ENCODE results near the gene LRRTM3.

The LRRTM3 gene

DNA sequence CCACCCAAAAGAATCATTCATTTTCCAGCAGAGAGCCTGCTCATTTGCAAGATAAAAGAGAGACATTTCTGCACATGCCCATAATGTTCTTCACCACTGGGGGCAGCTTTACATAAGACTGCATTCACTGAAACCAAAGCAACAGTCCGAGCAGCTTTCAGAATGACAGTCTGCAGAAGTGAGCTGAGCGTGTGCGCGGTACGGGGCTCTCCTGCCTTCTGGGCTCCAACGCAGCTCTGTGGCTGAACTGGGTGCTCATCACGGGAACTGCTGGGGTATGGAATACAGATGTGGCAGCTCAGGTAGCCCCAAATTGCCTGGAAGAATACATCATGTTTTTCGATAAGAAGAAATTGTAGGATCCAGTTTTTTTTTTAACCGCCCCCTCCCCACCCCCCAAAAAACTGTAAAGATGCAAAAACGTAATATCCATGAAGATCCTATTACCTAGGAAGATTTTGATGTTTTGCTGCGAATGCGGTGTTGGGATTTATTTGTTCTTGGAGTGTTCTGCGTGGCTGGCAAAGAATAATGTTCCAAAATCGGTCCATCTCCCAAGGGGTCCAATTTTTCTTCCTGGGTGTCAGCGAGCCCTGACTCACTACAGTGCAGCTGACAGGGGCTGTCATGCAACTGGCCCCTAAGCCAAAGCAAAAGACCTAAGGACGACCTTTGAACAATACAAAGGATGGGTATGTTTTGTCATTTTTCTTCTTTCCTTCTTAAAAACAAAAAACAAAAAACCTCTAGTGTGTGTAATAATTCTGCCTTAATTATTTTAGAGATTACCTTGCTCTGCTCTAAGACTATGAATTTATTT is at the start of gene LRRTM3:
Gene LRRTM3, plus strand, starts transcription at position 141 of the 820 bp plus-strand sequence.
- DNase-seq: peak in 1 of 2 experiments; percentile 22

DNA sequence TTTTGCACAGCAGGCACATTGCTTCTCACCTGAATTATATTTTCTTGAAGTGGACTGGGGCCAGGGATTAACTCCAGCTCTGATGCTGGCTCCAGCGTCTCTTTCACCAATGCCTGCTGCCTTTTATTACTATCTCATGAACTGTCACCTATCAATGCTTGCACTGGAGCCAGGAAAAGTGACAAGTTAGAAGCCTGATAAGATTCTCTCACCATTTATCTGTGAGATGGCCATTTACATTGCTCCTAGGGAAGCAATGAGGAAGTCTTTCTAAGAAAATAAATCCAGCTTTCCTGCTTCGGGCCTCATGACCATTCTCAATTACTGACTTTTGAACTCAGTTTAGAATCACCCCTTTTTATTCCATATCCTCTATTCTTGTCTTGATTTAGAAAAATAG is 48.5 kb upstream of the LRRTM3 start:
- DNase-seq: no peak

DNA sequence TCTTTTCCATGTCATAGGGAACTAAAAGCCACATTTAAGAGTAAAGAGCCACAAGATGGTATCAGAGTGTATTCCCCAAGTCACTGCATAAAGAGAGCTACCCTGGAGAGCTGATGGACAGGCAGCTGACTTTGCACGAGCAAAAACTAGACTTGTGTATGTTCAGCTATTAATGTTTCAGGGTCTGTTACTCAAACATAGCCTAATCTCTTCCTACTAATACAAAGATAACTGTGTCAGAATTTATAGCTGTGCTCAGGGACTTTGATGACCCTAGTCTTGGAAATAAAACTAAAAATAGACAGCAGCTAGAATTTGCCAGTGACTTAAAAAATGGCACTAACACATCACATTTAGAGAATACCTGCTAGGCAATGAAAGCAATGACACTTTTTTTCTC is 45.5 kb upstream of the LRRTM3 start:
- no peak for DNase-seq

DNA sequence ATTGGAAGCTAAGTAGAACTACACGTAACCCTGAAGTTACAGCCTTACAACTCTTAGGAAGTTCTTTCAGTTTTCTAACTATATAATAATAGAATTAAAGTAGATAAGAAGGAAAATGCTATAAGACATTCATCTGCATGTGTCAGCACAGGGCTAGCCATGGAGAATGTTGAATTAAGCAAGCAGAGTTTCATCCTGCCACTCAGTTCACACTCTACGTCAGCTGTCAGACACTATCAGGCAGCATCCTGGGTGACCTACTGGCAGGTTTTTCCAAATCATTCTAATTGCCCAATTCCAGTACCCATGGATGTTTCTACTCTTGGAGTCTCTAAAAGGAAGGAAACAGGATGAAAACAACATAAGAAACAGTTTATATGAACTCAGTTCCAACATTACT is 45.0 kb upstream of the LRRTM3 start:
- DNase-seq: no peak

DNA sequence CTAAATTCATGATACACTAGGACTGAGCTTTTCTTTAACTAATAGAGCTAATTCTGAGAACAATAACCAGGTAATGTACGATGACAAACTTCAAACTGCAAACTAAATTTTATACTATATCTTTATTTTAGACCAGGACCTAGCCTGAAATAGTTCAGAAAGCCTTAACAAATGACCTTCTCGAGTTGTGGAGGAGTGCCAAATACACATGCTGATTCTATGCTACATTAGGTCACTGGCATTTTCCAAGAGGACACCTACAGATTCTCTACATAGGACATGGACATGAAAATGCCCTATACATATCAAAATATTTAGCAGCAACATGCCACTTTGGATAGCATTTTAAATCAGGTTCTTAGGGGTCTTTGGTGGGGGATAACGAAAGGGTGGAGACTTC is 44.0 kb upstream of the LRRTM3 start:
- no peak for DNase-seq

DNA sequence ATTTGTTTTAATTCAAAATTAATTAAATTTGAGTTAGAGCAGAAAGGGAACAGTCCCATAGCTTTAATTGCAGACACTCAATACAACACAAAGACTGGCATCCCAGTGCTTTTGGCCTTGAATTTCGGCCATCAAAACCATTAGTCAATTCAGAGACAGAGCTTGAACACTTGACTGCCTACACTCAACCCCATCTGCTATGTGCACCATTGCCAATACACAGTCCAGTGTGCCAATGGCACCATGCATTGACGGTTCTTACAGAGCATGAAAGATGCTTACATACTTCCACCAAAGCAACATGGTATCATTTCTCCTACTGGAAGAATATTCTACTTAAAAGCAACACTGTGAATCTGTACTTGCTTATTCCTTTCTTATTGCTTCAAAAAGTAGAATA is 43.6 kb upstream of the LRRTM3 start:
- DNase-seq: no peak

DNA sequence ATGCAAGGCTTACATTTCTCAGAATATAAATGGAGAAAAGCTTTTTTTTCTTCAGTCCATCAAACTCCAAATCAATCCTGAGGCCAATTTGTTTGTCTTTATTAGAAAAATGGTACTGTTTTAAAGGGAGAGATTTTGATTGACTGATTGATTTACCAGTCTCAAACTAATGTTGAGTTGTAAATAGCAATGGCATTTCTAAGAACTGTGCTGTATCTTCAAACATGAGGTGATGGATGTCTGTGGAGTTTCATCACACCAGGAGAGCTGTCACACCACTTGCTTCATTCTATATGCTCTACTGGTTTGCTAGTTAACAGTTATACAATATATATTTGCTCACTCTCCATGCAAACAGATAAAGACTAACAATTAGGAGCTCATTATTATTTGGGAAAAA is 39.0 kb upstream of the LRRTM3 start:
- no peak for DNase-seq

DNA sequence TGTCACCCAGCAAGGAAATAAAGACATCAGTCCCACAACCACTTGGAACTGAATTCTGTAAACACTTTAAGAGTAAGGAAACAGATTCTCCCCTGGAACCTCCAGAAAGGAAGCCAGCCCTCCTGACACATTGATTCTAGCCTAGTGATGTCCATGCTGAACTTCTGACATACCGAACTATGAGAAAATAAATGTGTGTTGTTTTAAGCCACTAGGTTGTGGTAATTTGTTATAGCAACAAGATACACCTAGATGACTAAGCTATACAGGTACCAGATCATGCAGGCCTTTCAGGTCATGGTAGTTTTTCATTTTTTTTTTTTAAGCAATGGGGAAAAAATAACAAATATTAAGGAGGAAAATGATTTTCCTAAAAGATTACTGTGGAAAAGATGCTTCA is 37.6 kb upstream of the LRRTM3 start:
- no peak for DNase-seq

DNA sequence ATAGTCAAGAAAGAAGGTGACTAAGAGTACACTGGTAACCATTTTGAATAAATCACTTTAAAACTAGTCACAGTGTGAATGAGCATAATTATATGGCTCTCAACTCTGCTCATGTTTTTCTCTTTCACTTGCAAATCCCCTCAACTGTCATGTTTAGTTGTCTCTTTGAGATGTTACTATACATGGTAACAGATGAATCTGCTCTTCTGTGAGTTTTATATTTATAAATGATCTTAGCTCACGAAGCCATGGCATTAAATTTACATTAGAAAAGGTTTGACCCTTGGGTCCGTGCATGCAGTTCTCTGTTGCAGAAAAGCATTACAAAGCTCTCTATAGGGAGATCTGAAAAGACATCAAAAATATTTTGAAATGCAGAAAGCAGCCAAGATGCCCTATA is 33.0 kb upstream of the LRRTM3 start:
- no peak for DNase-seq

DNA sequence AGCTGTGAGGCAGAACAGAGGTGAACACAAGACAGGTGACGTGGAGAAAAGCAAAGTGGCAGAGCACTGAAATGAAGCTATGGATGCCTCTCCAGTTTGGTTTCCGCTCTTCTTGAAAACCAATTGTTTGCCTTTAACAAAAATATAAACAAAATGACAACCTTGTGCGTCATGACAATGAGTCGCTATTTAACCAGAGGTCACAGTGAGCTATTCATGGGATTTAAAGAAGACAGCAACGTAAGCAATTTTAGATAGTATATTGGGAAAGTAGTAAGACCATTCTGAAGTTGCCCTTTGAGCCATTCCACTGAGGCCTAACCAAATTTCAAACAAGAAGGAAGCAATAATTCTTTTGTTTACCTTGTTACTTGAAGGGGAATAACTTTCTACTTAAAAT is 15.2 kb upstream of the LRRTM3 start:
- DNase-seq: no peak

DNA sequence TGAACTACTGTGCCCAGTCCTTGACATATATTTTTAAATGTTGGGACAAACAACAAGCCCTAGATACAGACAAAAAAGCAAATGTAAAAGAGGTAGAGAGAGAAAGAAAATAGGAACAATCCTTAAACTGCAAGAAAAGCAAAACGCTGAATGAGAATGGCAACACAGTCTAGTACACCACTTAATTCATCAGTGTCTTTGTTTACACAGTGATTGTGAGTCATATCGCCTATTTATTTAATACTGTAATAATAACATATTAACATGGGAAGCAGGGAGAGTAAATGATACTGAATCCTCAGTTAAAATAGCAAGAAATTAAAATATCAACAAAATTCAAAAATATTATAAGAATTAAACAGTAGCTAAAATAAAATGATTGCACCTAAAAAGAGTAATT is 9.8 kb upstream of the LRRTM3 start:
- DNase-seq: no peak

DNA sequence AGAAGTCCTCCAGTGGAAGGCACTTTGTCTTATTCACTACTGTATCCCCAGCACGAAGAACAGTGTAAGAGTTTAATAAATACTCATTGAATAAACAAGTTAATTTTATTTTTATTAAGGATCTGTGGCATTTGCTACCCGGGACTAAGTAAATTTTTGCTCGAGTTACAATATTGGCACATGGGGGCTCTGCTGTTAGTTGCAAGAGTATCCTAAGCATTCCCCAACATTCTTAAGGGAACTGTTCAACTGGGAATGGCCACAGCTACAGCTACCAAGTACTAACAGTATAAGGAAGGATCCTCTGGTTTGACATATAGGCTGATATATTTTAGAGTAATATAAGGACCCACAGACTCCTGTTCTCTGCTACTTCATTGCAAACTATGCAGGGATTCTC is 8.7 kb upstream of the LRRTM3 start:
- no peak for DNase-seq

DNA sequence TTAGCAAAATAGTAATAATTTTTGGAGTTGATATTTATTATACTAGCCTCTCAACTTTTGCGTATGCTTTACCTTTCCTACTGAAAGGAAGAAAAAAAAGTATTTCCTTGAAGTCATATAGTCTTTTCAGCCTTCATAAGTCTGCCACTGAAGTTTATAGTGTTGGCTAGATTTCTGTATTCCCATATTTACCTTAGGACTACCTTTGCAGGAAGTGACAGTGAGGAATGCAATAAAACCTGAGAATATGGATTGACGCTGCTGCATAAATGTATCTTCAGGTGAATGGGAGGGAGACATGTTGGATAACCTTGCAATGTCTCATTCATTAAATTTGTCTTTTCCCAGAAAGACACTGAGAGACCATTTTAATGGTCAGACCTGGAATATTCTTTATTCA is 6.6 kb upstream of the LRRTM3 start:
- DNase-seq: no peak

DNA sequence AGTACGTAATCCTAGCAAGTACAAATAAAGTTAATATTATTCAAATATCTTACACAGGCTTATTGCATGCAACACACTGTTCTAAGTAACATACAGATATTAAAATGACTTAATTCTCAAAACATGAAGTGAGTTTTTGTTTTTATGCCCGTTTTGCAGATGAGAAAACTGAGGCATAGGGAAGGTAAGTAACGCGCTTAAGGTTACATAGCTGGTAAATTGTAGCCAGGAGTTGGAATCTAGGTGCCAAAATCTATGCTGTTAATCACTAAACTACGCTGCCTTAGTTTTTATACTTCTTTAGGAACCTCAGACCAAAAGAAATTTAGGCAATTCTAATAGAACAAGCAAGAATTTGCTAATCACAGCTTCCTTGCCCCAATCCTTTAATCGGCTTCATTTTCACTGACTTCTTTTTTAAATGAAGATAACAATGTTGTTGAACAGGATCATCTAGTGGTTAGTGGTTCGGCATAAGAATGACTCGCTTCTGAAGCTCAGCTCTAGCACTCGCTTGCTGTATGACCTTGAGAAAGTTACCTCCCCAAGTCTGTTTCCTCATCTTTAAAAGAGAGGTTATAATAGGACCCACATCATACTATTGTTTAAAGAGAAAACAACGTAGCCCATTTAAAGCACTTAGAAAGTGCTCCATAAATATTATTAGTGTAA is 1.0 kb upstream of the LRRTM3 start:
- no peak for DNase-seq

DNA sequence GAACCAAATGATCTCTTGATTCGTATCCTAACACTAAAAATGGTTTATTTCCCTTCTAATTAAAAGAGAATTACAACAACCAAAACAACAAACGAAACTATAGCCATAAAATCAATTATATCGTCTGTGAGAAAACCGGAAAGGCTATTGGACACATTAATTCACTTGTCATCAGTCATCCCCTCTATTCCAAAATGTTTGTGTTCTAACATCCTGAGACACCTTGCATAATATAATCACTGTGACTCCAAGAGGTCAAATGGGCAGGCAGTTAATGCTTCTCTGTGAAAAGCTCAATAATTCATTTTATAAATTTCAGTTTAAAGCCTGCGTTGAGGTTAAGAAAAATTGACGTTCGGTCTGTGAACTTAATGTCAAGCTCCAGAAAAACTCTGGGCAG is 463 bp upstream of the LRRTM3 start:
- no peak for DNase-seq

DNA sequence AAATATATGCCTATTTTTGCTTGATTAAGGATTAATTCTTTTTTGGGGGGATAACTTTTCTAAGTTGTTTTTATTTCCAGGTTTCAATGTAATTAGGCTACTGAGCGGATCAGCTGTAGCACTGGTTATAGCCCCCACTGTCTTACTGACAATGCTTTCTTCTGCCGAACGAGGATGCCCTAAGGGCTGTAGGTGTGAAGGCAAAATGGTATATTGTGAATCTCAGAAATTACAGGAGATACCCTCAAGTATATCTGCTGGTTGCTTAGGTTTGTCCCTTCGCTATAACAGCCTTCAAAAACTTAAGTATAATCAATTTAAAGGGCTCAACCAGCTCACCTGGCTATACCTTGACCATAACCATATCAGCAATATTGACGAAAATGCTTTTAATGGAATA is 1.0 kb downstream of the LRRTM3 start:
- DNase-seq: no peak

DNA sequence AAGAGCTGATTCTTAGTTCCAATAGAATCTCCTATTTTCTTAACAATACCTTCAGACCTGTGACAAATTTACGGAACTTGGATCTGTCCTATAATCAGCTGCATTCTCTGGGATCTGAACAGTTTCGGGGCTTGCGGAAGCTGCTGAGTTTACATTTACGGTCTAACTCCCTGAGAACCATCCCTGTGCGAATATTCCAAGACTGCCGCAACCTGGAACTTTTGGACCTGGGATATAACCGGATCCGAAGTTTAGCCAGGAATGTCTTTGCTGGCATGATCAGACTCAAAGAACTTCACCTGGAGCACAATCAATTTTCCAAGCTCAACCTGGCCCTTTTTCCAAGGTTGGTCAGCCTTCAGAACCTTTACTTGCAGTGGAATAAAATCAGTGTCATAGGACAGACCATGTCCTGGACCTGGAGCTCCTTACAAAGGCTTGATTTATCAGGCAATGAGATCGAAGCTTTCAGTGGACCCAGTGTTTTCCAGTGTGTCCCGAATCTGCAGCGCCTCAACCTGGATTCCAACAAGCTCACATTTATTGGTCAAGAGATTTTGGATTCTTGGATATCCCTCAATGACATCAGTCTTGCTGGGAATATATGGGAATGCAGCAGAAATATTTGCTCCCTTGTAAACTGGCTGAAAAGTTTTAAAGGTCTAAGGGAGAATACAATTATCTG is 1.6 kb downstream of the LRRTM3 start:
- no peak for DNase-seq

DNA sequence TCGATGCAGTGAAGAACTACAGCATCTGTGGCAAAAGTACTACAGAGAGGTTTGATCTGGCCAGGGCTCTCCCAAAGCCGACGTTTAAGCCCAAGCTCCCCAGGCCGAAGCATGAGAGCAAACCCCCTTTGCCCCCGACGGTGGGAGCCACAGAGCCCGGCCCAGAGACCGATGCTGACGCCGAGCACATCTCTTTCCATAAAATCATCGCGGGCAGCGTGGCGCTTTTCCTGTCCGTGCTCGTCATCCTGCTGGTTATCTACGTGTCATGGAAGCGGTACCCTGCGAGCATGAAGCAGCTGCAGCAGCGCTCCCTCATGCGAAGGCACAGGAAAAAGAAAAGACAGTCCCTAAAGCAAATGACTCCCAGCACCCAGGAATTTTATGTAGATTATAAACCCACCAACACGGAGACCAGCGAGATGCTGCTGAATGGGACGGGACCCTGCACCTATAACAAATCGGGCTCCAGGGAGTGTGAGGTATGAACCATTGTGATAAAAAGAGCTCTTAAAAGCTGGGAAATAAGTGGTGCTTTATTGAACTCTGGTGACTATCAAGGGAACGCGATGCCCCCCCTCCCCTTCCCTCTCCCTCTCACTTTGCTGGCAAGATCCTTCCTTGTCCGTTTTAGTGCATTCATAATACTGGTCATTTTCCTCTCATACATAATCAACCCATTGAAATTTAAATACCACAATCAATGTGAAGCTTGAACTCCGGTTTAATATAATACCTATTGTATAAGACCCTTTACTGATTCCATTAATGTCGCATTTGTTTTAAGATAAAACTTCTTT is 2.3 kb downstream of the LRRTM3 start:
- no peak for DNase-seq

DNA sequence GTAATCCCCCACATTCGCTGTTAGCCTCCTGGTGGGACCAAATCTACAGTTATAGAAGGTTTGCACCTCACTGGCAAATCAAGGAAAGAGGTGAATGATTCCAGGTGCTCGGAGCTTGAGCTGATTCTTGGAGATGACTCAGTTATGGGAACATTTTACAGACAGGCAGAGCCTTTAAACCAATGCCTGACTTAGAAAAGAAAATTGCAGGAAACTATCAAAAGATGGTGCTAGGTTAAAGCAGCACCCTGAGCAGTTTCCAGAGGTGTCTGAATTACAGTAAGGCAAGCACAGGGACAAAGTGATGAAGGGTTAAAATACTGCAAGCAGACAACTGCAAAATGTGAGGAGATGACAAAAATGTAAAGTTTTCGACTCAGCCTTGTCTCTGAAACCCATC is 2.9 kb downstream of the LRRTM3 start:
- DNase-seq: no peak

DNA sequence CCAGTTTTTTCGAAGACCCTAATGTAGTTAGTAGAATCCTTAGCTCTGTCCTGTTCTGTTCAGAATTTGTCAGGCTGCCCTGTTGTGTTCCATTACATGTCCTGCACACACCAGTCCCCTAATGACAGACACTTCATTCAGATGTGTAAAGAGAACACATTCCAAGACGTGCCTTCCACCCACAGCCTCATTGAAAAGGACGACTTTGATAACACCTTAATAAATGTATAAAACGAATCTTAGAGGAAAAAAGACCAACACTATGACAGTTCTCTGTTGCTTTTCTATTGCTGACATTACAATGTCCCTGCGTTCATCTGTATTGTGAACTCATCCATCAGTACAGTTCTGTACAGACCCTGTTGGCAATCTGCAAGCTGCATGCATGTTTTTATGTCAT is 3.5 kb downstream of the LRRTM3 start:
- no peak for DNase-seq

DNA sequence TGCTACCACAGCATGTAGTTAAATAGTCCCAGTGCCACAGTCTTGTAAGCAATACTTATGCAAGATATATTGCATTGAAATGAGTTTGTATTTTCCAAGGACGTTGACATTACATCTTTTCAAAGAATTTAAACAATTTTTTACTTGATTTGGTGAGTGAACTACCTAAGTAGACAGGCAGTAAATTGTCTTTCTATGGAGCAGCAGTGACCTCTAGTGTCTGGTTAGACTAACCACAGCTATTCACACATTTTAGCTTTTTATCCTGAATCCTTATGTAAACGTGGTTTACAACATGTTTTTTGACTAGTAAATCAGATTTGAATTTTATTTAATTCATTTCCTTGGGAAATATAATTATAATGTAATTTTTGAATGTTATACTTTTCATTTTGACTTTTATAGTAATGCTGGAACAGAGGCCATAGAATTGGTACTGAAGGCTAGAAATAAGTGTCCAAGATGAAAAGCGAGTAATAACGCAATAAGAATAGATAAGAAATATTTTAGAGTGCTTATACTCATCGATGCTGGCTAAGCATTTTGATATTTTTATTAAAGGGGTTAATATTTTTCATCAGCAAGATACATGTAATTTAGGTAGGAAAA is 5.6 kb downstream of the LRRTM3 start:
- no peak for DNase-seq

DNA sequence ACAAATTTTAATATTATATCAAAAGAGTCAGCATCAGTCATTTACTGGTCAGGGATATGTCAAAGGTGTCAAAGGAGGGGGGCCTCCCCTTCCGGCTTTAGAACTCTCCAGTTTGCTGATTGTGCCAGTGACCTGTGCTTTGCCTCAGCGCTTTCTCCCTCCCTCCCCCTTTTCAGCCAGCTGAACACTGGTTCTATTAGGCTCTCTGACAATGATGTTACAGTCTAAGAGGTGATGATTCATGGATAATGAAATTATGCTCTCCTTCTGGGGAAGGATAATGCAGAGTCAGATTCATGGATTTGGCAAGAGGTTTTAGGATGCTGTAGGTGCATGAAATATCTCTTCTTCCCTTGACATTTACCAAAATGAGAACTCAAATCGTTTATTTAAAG is 6.1 kb downstream of the LRRTM3 start:
- no peak for DNase-seq

DNA sequence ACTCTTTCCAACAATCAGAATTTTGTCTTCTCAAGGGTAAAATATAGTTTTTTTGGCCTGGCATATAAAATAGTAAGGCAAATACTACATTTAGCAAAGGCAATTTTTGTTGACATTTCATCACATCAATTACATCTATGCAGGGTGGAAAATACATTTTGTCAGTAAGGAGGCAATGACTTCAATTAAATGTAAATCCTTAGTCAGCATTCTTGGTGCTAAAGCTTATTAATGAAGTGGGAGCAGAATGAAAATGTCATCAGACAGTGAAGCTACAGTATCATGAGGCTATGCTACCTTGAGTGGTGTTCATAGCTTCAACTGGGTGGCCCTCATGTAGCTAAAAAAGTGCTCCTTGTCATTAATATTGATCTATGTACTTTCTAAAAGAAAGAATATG is 8.9 kb downstream of the LRRTM3 start:
- no peak for DNase-seq

All from activated T-cell treated with anti-CD3 and anti-CD28 coated beads, Interleukin-2, amount 50 U/mL, for 48 hours (primary cell).